GM18498 (cell line): Measurements from ENCODE around the gene SOX13.
"Not testable (repeated sequence)": the region's sequence is repeated elsewhere in the genome, so short reads cannot be mapped to it uniquely, and the experiment has no call there.

Experiments used
- ATAC-seq: cut with Tn5 transposase; IDR thresholded peaks from one replicate; pipeline ENCODE4 v1.9.1; 2021; ENCODE audit warnings: mild to moderate bottlenecking, moderate library complexity; ENCODE audit not compliant: unreplicated experiment

The SOX13 gene

DNA sequence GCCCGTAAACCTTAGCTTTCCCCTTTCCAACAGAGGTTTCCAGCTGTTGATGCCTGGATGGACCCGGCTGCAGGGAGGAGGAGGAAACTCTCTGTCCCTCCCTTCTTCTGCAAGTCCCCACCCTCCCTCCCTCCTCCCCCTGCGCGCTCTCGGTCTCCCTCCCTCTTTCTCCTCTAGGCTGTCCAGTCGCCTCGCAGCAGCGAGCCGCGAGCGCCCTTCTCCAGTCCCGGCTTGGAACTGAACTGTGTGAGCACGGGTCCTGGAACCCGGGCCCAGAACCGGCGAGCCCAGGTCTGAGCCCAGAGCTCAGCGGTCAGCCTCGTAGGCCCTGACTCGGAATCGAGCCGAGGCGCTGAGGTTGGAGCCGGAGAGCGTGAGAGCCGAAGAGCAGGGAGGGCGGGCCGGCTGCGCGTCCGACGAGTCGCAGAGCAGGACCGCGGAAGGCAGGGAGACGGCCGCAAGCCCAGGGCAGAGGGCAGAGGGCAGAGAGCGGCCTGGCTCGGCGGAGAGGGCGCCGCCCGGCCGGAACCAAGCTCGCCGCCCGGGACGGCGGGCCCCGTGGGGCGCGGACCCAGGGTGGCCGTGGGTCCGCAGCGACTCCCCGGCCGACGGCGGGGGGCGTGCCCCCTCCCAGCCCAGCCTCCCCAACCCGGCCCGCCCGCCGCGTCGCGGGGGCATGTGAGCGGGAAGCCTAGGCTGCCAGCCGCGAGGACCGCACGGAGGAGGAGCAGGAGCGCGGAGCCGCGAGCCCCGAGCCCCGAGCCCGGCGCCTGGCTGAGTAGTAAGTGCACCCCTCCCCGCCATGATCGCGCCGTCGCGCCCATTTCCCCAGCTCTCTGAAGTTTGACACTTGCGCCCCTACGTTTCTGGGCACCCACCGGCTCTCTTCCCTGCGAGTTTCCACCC is at the start of gene SOX13:
SOX13 (plus strand) TSS at position 185 of the 906 bp plus-strand sequence. CDS start 39,801 bp downstream, outside the sequence.
- ATAC-seq, result no peak

GRCh38 chr1:204025917-204026707 is 46.8 kb upstream of the SOX13 start:
- no peak for ATAC-seq

GRCh38 chr1:204027446-204027845 is 45.5 kb upstream of the SOX13 start:
- ATAC-seq, result no peak

DNA sequence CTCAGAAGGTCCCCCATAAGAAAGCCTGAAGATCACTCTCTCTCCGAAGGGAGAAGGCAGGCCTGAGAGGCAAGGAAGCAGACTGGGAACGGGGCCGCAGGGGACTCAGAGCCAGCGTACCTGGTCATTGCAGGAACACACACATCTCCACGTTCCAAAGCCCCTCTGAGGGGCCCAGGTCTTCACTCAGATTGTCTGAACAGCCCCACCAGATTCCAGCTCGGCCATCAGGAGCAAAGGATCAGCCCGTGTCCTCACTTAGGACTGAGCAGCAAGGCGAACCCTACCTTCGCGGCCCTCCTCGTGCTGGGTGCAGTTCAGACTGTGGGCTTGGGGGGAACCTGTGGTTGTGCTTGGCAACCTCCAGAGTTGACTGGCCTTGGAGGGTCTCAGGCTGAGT is 43.9 kb upstream of the SOX13 start:
- no peak for ATAC-seq

DNA sequence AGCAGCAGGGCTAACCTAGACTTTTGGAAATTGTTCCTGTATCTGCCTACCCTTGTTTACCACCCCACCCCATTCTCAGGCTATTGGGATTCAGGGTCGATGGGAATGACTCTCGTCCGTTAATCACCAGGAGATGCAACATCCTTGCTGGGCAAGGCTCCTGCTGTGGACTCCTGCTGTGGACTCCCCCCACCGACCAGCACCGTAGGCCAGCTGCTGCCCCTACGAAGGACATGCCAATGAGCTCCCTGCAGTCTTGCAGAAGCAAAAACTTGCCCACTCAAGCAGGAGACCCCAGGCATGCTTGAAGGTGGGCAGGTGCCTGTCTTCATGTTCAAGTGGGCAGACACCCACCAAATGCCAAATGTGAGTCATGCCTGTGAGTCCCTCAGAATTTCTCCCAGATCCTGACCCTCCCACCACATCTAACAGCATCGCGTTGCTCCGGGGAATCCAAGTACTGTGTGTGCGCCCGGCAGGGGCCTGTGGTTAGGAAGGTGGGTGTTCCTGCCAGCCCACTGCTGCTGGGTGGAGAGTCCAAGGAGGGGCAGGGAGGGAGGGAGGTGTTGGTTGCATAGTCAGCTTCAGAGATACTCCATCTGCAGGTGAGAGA is 41.7 kb upstream of the SOX13 start:
- ATAC-seq, result no peak

GRCh38 chr1:204032642-204033235 is 40.2 kb upstream of the SOX13 start:
- ATAC-seq, result no peak

GRCh38 chr1:204033306-204033705 is 39.6 kb upstream of the SOX13 start:
- no peak for ATAC-seq

GRCh38 chr1:204036882-204037655 is 35.8 kb upstream of the SOX13 start:
- ATAC-seq, result no peak

DNA sequence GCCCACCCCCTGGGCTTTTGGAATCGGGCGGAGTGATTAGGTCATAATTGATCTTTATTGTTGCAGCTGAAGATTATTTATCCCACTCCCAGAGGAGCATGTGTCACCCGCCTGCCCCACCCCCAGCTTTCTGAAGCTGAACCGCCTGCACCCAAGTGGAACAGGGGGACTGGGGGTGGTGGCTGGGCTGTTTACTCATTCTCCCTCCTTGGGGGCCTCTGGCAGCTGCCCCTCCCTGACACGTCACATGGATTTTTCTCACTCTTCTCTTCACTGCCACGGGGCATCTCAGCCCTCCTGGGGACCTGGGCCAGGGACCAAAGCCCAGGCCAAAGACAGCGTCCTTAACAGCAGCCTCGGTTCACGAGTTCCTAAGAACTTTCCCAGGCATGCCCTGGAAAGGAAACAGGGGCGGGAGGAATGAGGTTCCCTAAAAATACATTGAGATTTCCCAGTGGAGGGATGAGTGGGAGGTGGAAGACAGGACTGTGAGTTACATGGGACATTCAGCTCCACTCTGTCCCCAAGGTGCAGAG is 31.6 kb upstream of the SOX13 start:
- ATAC-seq, result no peak

DNA sequence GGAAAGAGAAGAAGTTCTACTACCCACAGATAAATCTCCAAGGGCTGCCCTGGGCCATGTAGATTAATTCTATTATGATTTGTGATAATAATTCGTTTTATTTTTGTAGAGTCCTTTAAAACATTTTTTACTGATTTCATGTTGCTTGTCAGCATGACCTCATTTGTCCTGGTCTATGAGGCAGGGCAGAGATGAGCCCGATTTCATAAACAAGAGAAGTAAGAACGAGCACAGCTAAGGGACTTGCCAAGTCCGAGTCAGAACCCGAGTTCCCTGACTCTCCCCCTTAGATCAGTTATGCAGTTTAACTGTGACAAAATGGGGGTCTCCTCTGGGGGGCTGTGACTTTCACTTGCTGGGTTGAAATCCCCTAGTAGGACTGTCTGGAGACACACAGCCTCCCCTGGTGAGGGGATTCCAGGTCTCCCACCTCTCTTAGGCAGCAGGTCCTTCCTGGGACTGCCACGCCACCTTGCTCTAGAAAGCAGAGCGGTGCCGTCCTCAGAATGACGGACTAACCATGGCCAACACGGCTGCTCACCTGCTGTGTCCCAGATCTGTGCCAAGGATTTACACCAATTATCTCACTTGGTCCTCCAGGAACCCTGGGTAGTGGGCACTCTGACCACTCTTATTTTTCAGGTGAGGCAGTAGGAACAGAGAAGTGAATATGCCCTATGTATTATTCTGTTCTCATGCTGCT is 31.0 kb upstream of the SOX13 start:
- no peak for ATAC-seq

- ATAC-seq, result no peak
These were observed 30.4 kb upstream of the SOX13 start for GRCh38 chr1:204042516-204042915.

GRCh38 chr1:204043680-204044079 is 29.2 kb upstream of the SOX13 start:
- ATAC-seq, result no peak

- ATAC-seq, result no peak
These were observed 28.5 kb upstream of the SOX13 start for GRCh38 chr1:204044448-204044847.

DNA sequence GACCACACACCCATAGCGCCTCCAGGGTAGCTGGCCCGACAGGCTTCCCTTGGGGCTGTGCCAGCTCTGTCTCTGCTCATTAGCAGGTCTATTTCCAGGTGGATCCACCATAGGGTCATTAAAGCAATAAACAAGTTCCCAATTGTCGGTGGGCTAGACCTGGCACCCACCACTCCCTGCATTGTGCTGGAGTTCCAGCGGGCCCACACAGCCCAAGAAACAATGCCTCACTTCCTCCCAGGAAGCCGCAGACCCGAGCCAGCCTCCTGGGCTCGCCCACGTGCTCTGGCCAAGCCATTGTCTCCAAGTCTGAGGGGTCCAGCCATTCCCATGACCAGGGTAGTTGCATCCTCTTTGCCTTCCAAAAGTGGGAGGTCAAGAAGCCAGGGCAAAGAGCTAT is 27.5 kb upstream of the SOX13 start:
- ATAC-seq, result no peak

- no peak for ATAC-seq
These were observed 26.6 kb upstream of the SOX13 start for GRCh38 chr1:204046346-204046745.

- not testable (repeated sequence) for ATAC-seq
These were observed 24.1 kb upstream of the SOX13 start for GRCh38 chr1:204048796-204049195.

- no peak for ATAC-seq
These were observed 21.7 kb upstream of the SOX13 start for GRCh38 chr1:204051258-204051657.

DNA sequence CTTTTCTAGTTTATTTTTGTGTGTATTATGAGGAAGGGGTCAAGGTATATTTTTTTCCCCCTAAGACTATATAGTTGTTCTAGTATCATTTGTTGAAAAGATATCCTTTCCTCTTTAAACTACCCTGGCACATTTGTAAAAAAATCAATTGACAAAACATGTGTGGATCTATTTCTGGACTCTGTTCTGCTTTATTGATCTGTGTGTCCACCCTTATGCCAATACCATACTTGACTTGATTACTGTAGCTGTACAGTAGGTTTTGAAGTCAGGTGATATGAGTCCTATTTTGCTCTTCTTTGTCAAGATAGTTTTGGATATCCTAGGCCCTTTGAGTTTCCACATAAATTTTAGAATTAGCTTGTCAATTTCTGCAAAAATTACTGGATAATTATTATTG is 21.2 kb upstream of the SOX13 start:
- ATAC-seq, result no peak

GRCh38 chr1:204053893-204054292 is 19.0 kb upstream of the SOX13 start:
- ATAC-seq, result no peak
